Stimulated activated CD8-positive, alpha-beta memory T cell treated with anti-CD3 and anti-CD28 coated beads, Interleukin-7, amount 100 ng/mL, for 24 hours (primary cell): ENCODE data around the gene APOO.
"Not testable (repeated sequence)": the region's sequence is repeated elsewhere in the genome, so short reads cannot be mapped to it uniquely, and the experiment has no call there.

ENCODE experiments used
- DNase-seq: peaks from one replicate; pipeline ENCODE4 v3.0.0-alpha.2; 2020; ENCODE audit warnings: low read depth

APOO gene

DNA sequence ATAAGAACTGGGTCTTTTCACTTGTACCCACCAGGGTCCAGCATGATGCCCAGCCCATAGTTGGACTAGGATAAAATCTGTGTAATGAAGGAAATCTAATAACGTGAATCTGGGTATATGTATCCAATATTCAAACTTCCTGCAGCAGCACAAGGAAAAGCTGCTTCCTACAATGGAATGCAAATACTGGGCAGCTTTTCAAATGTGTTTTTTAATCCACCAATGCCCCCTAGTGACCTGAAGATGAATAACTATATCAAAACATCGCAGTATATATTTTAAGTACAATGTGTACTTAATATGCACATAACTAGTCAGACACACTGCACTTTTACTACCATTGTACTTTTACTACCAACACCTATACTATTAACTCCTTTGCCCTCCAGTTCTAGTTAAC, 5.3 kb downstream of the APOO start:
- DNase-seq = no peak

DNA sequence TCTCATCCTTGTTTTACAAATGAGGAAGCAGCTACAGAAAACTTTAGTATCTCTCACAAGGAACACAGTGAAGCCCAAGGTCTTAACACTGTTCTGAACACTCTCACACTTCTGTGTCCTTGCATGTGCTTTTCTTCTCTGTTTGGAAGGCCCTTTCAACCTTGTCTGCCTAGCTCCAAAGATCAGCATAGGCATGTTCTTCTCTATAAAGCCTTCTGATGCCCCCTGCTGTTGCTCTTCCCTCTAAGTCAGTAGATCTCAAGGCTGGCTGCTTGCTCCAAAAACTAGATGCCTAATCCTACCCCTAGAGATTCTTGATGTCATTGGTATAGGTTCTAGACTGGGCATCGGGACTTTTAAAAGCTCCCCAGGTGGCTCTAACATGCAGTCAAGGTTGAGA, 5.9 kb downstream of the APOO start:
- no peak for DNase-seq

DNA sequence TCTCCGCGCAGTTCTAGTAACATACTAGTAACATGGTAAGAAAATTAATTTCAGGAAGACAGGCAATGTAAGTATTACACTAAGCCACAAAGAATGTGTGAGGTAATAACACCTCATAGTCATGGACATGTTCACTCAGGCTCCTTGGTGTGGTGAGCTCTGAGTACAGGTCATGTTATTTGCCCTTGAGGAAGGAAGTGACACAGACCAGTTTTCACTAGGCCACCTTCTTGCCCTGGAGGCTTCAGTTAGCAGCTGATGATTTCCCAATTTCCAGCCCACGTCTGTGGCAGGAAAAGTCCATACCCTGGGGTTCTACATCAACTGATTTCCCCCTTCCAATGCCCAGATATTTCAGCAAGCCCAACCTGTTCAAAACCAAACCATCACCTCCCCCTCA, 6.7 kb downstream of the APOO start:
- DNase-seq = no peak

DNA sequence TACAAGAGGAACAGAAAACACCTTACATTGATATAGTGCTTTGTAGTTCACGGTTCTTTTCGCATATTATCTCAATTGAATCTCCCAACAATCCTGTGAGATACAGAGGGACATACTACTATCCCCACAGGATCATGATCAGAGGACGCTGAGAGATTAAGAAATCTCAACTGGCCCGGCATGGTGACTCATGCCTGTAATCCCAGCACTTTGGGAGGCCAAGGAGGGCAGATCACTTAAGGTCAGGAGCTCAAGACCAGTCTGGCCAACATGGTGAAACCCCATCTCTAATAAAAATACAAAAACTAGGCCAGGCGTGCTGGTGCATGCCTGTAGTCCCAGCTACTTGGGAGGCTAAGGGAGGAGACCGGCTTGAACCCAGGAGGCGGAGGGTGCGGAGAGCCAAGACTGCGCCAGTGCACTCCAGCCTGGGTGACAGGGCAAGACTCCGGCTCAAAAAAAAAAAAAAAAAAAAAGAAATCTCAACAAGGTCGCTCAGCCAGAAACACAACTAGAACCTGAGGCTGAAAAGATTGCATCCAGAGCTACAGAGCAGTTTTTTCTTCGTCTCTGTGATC, 7.4 kb downstream of the APOO start:
- DNase-seq = no peak

DNA sequence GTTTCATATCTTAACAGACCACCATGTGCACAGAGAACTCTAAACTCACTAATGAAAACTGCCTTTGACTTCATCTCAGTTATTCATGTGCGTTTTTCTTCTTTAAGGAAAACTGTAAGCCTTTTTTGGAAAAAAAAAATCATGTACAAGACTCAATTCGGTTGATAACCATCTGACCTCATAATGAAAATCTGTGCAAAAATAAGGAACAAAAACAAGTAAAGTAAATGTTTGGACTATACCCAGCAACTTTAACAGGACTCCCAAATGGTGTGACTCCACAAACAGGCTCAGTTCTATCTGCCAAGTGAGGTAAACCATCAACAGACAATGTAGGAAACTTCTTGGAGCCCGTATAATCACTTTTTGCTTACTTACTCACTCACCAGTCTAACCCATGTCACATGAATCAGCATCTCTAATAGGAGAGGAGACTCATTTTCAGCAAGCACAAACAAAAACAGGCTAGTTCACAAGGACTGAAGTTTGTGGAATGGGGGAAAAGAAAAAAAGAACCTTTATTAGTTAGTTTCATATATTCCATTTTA, 9.3 kb downstream of the APOO start:
- no peak for DNase-seq

DNA sequence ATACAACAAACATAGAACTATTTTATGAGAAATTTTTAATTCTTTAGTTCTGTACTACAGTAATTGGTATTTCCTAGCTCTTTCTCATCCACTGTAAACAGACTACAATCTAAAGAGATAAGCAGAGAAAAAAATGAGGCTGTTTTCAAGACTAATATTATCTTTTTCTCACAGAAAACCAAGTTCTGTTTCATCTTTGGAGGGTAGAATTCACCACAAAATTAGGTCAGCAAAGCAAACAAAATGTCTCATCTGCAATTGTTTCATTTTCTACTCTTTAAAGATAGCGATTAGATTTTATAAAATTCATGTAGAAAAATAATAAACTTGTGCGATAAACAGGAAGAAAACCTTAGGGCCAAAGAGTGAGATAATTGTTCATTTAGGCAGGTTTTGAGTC, 10.8 kb downstream of the APOO start:
- no peak for DNase-seq

DNA sequence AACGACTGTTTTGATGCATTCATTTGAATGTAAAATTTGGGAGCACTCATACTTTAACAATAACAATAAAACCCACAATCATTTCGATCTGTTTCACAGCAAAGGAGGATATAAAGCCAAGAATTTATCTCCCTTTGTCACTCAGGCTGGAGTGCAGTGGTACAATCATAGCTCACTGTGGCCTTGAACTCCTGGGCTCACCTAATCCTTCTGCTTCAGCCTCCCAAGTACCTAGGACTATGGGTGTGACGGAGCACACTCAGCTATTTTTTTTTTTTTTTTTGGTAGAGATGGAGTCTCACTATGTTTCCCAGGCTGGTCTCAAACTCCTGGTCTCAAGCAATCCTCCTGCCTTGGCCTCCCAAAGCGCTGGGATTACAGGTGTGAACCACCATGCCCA, 11.2 kb downstream of the APOO start:
- not testable (repeated sequence) for DNase-seq

DNA sequence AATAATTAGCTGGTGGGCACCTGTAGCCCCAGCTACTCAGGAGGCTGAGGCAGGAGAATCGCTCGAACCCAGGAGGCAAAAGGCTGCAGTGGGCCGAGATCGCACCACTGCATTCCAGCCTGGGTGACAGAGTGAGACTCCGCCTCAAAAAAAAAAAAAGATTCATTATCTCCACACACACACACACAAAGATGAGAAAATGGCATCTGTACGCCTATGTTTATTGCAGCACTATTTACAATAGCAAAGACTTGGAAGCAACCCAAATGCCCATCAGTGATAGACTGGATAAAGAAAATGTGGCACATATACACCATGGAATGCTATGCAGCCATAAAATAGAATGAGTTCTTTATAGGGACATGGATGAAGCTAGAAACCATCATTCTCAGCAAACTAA, 12.7 kb downstream of the APOO start:
- DNase-seq = not testable (repeated sequence)

DNA sequence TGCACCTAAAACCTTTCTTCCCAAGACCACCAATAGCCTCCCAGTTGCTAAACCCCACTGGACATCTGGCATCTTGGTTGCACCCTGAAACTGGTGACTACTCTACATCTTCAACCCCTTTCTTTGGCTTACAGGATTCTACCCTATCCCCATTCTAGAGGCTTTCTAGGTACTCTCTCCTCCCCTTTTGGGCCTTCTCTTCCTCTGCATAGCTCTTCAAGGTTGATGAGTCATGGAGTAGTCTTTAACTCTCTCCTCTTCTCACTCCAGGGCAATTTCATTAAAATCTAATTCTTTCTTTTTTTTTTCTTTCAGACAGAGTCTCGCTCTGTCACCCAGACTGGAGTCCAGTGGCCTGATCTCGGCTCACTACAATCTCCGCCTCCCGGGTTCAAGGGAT, 16.8 kb downstream of the APOO start:
- no peak for DNase-seq

DNA sequence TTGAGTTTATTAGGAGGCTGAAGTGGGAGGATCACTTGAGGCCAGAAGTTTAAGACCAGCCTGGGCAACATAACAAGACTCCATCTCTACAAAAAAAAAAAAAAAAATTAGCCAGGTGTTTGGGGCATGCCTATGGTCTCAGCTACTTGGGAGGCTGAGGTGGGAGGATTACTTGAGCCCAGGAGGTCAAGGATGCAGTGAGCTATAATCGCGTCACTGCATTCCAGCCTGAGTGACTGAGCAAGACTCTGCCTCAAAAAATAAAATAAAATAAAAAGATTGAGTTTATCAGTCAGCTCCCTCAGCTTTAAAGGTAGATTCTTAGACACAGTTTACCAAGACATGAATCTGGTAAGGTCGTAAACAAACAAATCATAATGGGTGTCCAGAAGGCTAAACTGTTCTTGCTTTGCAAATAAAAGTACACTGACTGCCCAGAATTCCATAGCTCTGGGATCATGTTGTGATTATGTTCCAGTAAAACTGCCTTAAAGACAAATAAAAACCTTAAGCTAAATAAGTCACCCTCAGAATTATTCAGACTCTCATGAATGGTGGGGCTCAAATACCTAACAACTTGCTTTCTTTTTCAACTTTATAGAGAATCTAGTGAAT, 18.7 kb downstream of the APOO start:
- DNase-seq = no peak

DNA sequence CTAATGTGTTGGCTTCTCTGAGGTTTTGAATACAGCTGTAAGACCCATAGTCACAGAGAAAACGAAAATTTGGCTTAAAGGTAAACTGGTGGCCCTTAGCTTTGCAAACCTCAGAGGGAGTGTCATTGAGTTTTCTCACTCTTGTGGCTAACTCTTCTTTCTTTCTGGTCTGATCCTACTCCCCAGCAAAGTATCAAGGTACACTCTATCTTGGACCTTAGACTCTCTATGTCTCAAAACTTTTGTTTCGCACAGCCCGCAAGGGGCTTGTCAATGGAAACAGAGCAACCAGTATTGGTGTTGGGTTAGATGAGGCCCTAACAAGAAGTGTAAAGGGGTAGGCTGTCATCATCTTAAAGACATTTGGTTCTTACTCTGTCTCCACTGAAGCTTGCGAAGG, 19.8 kb downstream of the APOO start:
- DNase-seq = no peak

DNA sequence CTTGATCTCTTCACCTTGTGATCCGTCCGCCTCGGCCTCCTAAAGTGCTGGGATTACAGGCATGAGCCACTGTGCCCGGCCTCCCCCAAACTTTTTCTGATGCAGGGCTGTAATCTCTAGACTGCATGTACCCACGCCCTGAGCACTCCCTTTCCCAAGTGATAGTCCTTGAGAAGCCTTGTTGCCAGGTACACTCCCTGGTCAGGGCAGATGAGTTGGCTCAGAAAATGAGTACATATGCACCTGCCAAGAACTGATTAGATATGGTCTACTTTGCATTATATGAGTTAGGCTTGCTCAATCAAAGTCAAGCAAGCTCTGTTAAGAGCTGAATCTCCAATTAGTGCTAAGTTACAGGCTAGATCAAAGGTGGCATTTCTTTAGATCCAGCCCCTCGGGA, 20.3 kb downstream of the APOO start:
- no peak for DNase-seq

DNA sequence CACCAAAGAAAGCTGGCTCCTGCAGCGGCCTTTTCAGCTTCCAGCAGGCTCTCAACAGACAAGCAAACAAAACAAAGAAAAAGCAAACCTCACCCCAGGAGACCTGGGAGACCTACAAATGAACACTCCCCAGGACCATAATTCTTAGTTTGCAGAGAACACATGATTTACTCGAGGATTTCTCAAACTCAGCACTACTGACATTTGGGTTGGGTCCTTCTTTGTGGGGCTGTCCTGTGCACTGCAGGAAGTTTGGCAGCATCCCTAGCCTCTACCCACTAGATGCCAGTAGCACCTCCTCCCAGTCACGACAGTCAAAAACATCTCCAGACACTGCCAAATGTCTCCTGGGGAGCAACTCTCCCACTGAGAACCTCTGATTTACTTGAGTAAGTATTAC, 21.9 kb downstream of the APOO start:
- no peak for DNase-seq

DNA sequence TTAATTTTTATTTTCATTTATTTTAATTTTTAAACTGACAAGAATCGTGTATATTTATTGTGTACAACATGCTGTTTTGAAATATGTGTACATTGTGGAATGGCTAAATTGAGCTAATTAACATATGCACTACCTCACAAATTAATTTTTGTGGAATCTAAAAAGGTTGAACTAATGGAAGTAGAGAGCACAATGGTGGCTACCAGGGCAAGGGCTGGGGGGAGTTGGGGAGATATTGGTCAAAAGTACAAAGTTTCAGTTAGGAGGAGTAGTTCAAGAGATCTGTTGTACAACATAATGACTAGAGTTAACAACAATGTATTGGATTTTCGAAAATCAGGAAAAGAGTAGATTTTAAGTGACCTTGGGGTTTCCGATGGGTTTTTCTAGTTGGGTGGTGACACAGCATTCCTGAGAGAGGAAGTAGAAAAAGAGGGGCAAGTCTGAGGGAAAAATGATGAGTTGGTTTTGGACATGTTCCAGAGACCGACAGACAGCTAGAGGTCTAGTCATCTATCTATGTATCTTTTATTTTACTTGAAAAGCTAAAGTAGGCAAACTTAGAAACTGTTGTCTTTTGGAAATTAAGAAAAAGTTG, 23.2 kb downstream of the APOO start:
- DNase-seq = no peak

DNA sequence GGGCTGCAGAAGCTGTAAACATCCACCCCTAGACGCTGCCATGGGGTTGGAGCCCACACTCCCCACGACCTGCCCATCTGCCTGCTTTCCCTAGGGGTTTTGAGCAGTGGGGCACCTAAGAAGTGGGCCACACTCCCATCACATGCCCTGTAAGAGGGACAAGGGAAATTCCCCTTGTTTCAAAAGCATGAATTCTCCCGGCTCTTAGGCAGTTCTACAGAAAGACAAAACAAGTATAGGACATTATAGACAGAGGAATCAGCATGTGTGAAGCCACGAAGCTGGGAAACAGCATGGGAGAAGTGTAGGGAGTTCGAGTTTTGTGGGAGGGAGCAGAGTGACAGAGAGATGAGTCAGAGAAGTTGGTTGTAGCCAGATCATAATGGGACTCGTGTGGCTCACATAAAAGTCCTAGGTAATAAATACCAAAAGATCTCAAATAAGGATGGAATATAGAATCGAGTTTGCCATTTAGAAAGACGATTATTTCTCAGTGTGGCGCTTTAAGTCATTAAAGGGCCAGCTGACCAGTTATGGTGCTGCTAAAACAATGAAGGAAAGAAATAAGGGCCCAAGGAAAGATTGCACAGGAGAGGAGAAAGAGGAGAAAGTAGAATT, 23.9 kb downstream of the APOO start:
- no peak for DNase-seq

DNA sequence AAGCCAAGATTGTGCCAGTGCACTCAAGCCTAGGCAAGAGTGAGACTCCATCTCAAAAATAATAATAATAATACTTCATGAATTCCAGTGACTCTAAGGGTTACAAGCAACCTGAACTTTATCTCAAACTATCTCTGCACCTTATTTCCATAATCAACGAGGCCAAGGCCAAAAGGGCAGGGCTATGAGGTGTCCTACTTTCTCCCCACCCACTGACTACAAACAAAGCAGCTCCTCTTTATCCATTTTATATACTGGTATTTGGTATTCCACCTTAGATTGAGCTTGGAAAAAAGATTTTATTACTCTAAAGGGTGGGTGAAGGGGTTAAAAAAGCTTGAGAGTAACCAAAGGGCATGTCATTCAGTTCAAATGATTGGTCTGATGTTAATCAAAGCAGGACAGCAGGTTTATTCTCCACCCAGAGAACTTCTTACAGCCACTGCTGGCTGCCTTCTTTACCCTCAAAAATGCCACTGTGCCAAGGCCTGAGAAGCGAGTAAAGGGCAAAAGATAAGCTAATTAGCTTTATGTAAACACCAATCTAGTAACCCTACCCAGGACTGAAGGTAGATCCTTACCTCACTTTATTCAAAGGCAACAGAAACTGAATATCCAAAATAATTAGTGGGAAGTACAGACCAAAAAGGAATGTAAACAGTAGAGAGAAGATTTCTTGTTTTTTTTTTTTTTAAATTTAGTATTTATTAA, 28.2 kb downstream of the APOO start:
- no peak for DNase-seq

DNA sequence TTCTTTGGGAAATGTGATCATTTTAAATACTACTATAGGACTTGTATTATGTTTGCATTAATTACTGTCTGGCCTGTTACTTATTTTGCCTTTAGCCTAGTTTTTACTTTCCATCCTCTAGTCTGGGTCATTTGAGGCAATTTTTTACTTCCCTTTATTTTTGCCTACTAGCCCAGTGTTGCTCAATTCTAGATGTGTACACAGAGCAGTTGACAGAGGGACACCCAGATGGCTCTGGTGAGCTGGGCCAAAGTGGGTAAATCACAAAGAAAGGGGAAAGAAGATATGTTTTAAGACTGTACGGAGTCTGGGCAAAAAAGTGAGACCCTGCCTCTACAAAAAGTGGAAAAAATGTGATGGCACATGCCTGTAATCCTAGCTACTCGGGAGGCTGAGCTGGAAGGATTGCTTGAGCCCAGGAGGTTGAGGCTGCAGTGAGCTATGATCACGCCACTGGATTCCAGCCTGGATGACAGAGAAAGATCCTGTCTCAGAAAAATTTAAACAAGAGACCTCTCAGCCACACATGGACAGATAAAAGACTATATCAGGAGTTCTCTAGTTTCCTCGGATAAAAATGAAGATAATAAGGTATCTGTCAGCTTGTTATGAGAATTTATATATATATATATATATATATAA, 35.7 kb downstream of the APOO start:
- DNase-seq = no peak

DNA sequence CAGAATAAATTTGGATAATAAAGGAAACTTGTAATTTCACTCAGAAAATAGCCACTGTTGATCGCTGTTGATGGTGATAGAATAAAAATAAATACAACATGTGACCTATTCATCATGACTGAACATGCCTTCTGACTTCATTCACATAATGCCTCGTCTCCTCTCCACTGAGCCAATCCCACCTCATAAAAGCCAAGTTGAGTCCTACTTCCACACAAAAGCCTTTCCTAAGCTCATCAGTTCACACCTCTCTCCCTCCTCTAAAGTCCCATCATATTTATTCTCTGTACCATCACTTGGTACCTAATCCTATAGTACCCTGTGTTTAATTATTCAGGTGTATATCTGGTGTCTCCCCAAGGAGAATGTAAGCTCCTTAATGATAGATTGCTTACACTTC, 37.7 kb downstream of the APOO start:
- DNase-seq = no peak

DNA sequence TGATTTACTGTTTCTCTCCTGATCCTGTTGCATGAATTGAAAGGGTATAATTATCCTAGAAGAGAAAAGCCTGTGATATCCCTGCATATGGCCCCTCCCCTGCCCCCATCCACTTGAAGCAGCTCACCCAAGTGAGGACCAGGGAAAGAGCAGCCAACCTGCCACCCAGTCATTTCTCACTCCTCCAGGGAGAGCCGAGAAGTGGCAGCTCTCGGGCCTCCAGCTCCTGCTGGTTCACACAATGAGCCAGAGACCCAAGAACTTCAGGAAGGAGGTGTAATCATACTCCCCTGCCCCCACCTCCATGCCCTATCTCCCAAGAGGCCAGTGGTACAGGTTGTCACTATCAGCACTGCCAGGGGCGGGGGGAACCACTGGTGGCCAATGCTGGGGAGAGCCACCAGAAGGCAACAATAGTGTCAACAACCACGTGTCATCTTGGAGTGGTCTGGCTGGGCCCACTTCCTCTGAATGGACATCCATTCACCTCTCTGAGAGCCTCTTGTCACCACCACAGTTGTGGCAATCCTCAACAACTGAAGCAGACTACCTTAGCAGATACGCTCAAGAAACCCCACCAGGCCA, 42.9 kb downstream of the APOO start:
- no peak for DNase-seq

DNA sequence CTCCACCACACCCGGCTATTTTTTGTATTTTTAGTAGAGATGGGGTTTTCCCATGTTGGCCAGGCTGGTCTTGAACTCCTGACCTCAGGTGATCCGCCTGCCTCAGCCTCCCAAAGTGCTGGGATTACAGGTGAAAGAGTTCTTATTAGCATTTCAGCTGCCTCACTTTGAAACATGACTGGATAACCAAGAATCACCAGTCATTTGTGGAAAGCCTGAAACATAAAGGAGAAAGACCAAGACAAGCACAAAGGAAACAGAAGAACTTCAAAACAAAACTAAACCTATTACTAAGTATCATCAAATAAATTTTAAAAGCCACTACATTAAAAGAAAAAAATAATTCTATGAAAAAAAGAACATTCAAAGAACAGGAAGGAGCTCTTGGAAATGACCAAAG, 45.8 kb downstream of the APOO start:
- not testable (repeated sequence) for DNase-seq

DNA sequence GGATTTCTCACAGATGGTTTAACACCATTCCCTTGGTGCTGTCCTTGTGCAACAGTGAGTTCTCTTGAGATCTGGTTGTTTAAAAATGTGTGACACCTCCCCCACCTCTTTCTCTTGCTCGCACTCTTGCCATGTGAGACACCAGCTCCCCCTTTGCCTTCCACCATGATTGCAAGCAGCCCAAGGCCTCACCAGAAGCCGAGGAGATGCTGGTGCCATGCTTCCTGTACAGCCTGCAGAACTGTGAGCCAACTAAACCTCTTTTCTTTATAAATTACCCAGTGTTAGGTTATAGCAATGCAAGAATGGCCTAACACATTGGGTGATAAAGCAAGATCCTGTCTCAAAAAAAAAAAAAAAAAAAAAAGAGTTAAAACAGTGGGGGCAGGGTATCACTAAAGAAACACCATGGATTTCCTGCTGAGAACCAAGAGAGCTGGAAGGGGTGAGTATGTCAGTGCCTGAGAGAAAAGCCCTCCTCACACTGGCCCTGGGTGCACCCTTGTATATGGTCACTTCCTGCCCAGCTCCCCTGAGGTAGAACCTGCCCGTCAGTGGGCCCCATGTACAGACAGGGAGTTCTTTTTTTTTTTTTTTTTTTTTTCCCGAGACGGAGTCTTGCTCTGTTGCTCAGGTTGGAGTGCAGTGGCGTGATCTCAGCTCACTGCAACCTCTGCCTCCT, 46.4 kb downstream of the APOO start:
- no peak for DNase-seq
